GM19438 (cell line): ENCODE results near the gene RNF222.
"Not testable (repeated sequence)": the region's sequence is repeated elsewhere in the genome, so short reads cannot be mapped to it uniquely, and the experiment has no call there.

Experiments
- ATAC-seq: cut with Tn5 transposase; IDR thresholded peaks from one replicate; pipeline ENCODE4 v1.9.1; 2021; ENCODE audit warnings: low read depth; ENCODE audit not compliant: unreplicated experiment

Gene RNF222

GRCh38 chr17:8350339-8350738 is 47.3 kb downstream of the RNF222 start:
- ATAC-seq: no peak

GRCh38 chr17:8347001-8347400 is 50.6 kb downstream of the RNF222 start:
- ATAC-seq: not testable (repeated sequence)

GRCh38 chr17:8345951-8346665 is 51.5 kb downstream of the RNF222 start:
- ATAC-seq: no peak

GRCh38 chr17:8345052-8345690 is 52.5 kb downstream of the RNF222 start:
- no peak for ATAC-seq

- ATAC-seq: no peak
Observed at GRCh38 chr17:8341456-8341855, 56.2 kb downstream of the RNF222 start.
